Heart left ventricle (tissue), 13 donors: Measurements from ENCODE around the gene ANXA9.

ENCODE experiments used
- CTCF ChIP-seq, 12 donors: fragments of 200-600 bp; sonication (generic) in 4 of 12; IDR thresholded peaks; one replicate each; pipeline versions ENCODE4 v1.5.0 to v1.8.0; 2018 to 2022; ENCODE audit warnings: antibody characterized with exemption in 12 of 12, mild to moderate bottlenecking in 5 of 12
- POLR2A ChIP-seq, 2 donors: fragments of 450-650 bp; IDR thresholded peaks; one replicate each; pipeline ENCODE4 v1.6.1; 2017; ENCODE audit warnings: antibody characterized with exemption in 2 of 2, mild to moderate bottlenecking in 2 of 2, moderate library complexity in 2 of 2
- donor health status: ischemic (EF 13 %, LVEDD 7.1; RV severe dilation, severe dysfunction).
- donor health status: DM: no; HTN: yes; CAD: no.
- donor health status: DM: no; HTN: no; CAD: no.
- donor health status: ischemic (EF 25% LVEDD 6.9; RV normal size, moderate dysfunction).
- donor health status: ischemic (EF 25% LVEDD 5.7; RV mildly dilated, moderate dysfunction).
- donor health status: ischemic (EF 35%, LVEDD 5.7; RV mildly dilated, moderate dysfunction).
- donor health status: nonischemic (EF 11% LVEDD 7.7; RV severe dilation, severe dysfunction).
- donor health status: DM: yes; HTN: yes; CAD: no.
- donor health status: PGD.
- donor health status: ischemic (EF 29% LVEDD 5.4; RV normal size, mild dysfunction).
- donor health status: nonischemic (EF 23%, LVEDD 6.1; RV moderate dilation, normal function).

GRCh38 chr1:150944856-150945255, 37.2 kb upstream of the ANXA9 start:
- TF ChIP-seq CTCF (IDR thresholded peaks at IDR 0.05): no peak
- no peak for TF ChIP-seq POLR2A (IDR thresholded peaks at IDR 0.05)
